Activated CD8-positive, alpha-beta T cell treated with anti-CD3 and anti-CD28 coated beads for 36 hours (primary cell): ENCODE results near the gene CSF3. TPM values are rescaled to one million over a fixed set of nuclear protein-coding genes. Genes with fewer than 3 reads are reported as not detected.
A peak's percentile ranks its signal among the peaks of the same experiment; 100 is the strongest.

ENCODE experiments used
- ATAC-seq: fragments of 200-7000 bp; cut with Tn5 transposase; one replicate; pipeline ENCODE4 v1.10.0; 2021; ENCODE audit warnings: mild to moderate bottlenecking, moderate library complexity
- CTCF ChIA-PET: fragments of 350-600 bp; sonication (Branson Sonifier 250); formaldehyde crosslinking; loops from one replicate; lab custom pipeline; 2021; ENCODE audit warnings: antibody characterized with exemption; lab: Charles Lee
- POLR2A ChIA-PET: fragments of 350-600 bp; sonication (Branson Sonifier 250); formaldehyde crosslinking; loops from one replicate; lab custom pipeline; 2021; ENCODE audit warnings: antibody characterized with exemption; lab: Charles Lee
- DNase-seq: peaks from one replicate; pipeline ENCODE4 v3.0.0-alpha.2; 2020
- H3K27ac Mint-ChIP-seq: one replicate; pipeline ENCODE4 v1.8.0; 2021; ENCODE audit warnings: mild to moderate bottlenecking, mixed read lengths
- H3K27me3 Mint-ChIP-seq: one replicate; pipeline ENCODE4 v1.8.0; 2021; ENCODE audit warnings: mixed read lengths
- H3K36me3 Mint-ChIP-seq: one replicate; pipeline ENCODE4 v1.8.0; 2021; ENCODE audit warnings: low read depth, mixed read lengths
- H3K4me1 Mint-ChIP-seq: one replicate; pipeline ENCODE4 v1.8.0; 2021; ENCODE audit warnings: low read depth, mixed read lengths
- H3K4me3 Mint-ChIP-seq: one replicate; pipeline ENCODE4 v1.8.0; 2021; ENCODE audit warnings: mild to moderate bottlenecking, moderate library complexity, mixed read lengths
- H3K9me3 Mint-ChIP-seq: one replicate; pipeline ENCODE4 v1.8.0; 2021; ENCODE audit warnings: mixed read lengths
- intact Hi-C: fragments of 100-400 bp; cut with micrococcal nuclease; formaldehyde crosslinking; loops from one replicate; pipeline ENCODE4 v1.10.0; 2022
- total RNA-seq, 2 experiments: library from RNA; stranded (reverse); gene quantifications; one replicate each; pipeline ENCODE4 v1.2.3, GENCODE V29; 2021
- TF ChIP-seq, protein P1 (sequence below): fragments of 200-600 bp; IDR thresholded peaks from one replicate; pipeline ENCODE4 v1.8.0; 2022; ENCODE audit warnings: antibody characterized with exemption, mild to moderate bottlenecking

CSF3 gene
- total RNA-seq, 2 experiments from 2014 or later, result not detected

GRCh38 chr17:40061609-40062038, 46.4 kb downstream of the CSF3 start:
- no peaks in the 10 kb centered on the region for H3K36me3 Mint-ChIP-seq
- no peak for DNase-seq
- TF ChIP-seq, protein P1, sequence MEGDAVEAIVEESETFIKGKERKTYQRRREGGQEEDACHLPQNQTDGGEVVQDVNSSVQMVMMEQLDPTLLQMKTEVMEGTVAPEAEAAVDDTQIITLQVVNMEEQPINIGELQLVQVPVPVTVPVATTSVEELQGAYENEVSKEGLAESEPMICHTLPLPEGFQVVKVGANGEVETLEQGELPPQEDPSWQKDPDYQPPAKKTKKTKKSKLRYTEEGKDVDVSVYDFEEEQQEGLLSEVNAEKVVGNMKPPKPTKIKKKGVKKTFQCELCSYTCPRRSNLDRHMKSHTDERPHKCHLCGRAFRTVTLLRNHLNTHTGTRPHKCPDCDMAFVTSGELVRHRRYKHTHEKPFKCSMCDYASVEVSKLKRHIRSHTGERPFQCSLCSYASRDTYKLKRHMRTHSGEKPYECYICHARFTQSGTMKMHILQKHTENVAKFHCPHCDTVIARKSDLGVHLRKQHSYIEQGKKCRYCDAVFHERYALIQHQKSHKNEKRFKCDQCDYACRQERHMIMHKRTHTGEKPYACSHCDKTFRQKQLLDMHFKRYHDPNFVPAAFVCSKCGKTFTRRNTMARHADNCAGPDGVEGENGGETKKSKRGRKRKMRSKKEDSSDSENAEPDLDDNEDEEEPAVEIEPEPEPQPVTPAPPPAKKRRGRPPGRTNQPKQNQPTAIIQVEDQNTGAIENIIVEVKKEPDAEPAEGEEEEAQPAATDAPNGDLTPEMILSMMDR, result no peak
- H3K4me3 Mint-ChIP-seq, result peak overlapping the region; percentile 79
- ChIA-PET CTCF (interaction anchor here (0.6 to 12.5 kb wide), 5 partner anchors 8 to 51 kb away, joined by 3 to 168 read pairs (median 12); no protein-coding TSS in a partner anchor), POLR2A (interaction anchor here (1.2 to 1.3 kb wide), 3 partner anchors 8 to 36 kb away, joined by 3 to 4 read pairs (median 3); partner anchors contain the start of gene MED24)
- H3K9me3 Mint-ChIP-seq, result no peaks in the 10 kb centered on the region
- peak overlapping the region; percentile 80 for H3K27ac Mint-ChIP-seq
- peaks cover 2% of the 10 kb centered on the region for H3K27me3 Mint-ChIP-seq
- peaks cover 34% of the 10 kb centered on the region for H3K4me1 Mint-ChIP-seq
- intact Hi-C loops, result loop anchor here (5.0 kb wide), 1 partner anchor 51 kb away; no protein-coding TSS in a partner anchor
- ATAC-seq, result no peak

DNA sequence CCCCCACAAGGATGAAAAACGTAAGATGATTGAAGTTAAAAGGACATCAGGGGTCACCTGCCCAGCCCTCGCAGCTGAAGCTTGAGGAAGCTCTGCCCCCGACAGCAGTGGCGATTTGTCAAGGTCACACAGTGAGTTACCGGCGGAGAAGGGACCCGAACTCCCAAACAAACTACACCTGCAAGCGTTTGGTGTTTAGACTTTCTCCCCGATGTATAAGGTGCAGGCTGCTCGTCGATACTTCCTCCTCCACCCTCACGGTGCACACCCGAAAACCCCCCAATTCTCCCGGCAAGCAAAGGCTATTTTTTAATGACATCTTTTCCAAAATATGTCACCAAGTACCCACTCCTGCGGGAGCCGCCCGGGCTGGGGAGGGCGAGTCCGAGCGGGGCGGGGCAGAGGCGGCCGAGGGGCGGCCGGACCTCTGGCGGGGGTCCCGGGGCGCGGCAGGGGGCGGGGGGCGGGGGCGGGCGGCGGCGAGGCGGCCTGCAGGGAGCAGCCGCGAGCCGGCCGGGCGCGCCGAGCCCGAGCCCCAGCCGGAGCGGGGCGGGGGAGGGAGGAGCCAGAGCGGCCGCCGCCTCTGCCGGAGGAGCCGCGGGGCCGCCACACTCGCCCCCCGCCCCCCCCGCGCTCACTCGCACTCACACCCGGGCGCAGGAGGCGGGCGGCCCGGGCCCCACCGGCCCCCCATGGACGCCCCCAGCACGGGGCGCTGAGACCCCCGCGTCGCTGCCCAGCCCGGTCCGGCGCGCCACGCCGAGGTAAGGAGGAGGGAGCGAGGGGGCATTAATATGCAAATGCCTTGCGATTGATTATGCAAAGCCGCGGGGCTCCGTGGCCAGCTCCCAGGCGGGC, 47.3 kb downstream of the CSF3 start, which contains the start of gene THRA:
TSS of gene THRA (plus strand) at position 637 of the 858 bp plus-strand sequence. CDS start 11,524 bp downstream, outside the sequence.
- CTCF ChIA-PET, result interaction anchor here (0.6 to 12.5 kb wide), 7 partner anchors 8 to 50 kb away, joined by 3 to 168 read pairs (median 6); partner anchors contain the start of gene MED24
- Mint-ChIP-seq H3K9me3 (no peaks in the 10 kb centered on the region), H3K27me3 (no peaks in the 10 kb centered on the region), H3K27ac (peak within 1 kb of the TSS; percentile 84), H3K36me3 (no peaks in the 10 kb centered on the region), H3K4me3 (peak within 1 kb of the TSS; percentile 89), H3K4me1 (peaks cover 43% of the 10 kb centered on the region)
- intact Hi-C loops, result loop anchor here (5.0 kb wide), 1 partner anchor 50 kb away; no protein-coding TSS in a partner anchor
- POLR2A ChIA-PET, result interaction anchor here (0.6 to 1.4 kb wide), 9 partner anchors 9 to 70 kb away, joined by 3 to 7 read pairs (median 3); partner anchors contain the start of gene MED24
- TF ChIP-seq, protein P1, result no peak
- ATAC-seq (peak; percentile 85), DNase-seq (peak; percentile 70)

GRCh38 chr17:40063187-40063771, 48.0 kb downstream of the CSF3 start:
- ATAC-seq (peak; percentile 23), DNase-seq (peak; percentile 38)
- intact Hi-C loops, result loop anchor here (5.0 kb wide), 1 partner anchor 49 kb away; no protein-coding TSS in a partner anchor
- H3K4me1 Mint-ChIP-seq, result peaks cover 50% of the 10 kb centered on the region
- H3K27me3 Mint-ChIP-seq, result no peaks in the 10 kb centered on the region
- H3K9me3 Mint-ChIP-seq, result no peaks in the 10 kb centered on the region
- peak overlapping the region; percentile 84 for H3K27ac Mint-ChIP-seq
- H3K4me3 Mint-ChIP-seq, result peak overlapping the region; percentile 89
- TF ChIP-seq, protein P1, result no peak
- POLR2A ChIA-PET, result interaction anchor here (0.6 to 1.4 kb wide), 7 partner anchors 10 to 70 kb away, joined by 3 to 7 read pairs (median 3); no protein-coding TSS in a partner anchor
- CTCF ChIA-PET, result interaction anchor here (0.7 to 12.5 kb wide), 4 partner anchors 9 to 35 kb away, joined by 4 to 168 read pairs (median 12); partner anchors contain the start of gene MED24
- H3K36me3 Mint-ChIP-seq, result no peaks in the 10 kb centered on the region

DNA sequence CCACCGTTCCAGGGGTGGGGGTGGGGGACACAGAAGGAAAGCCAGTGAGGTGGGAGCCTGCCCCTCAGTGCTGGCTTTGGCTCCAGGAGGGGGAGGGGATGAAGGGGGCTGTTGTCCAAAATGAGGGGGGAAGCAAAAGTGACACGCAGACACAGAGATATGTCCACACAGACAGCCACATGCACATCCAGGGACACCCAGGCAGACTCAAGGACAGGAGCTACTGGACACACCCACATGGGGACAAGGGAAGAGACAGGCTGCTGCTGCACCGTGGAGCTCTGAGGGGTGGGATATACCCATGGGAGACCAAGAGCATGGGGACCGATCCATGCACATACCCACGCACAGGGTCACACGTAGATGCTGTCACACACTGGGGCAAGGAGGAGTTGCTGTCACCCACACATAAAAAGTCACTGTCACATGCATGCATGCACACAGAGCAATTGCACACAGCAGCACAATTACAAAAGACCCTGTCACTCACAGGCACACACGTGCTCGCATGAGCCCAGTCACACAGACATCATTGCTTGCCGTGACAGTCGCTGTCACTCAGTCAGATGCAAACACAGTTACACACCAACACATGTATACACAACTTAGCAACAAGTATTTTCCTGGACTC, 48.8 kb downstream of the CSF3 start:
- TF ChIP-seq, protein P1, result no peak

More for the DNA sequence above, 48.8 kb downstream of the CSF3 start:
- POLR2A ChIA-PET, result interaction anchor here (0.6 to 2.0 kb wide), 10 partner anchors 9 to 60 kb away, joined by 3 to 7 read pairs (median 4); partner anchors contain the start of gene NR1D1
- CTCF ChIA-PET, result interaction anchor here (1.0 to 12.5 kb wide), 5 partner anchors 11 to 50 kb away, joined by 4 to 168 read pairs (median 25); no protein-coding TSS in a partner anchor
- Mint-ChIP-seq H3K27ac (peak overlapping the region; percentile 84), H3K27me3 (no peaks in the 10 kb centered on the region), H3K9me3 (no peaks in the 10 kb centered on the region), H3K36me3 (no peaks in the 10 kb centered on the region), H3K4me1 (peaks cover 57% of the 10 kb centered on the region), H3K4me3 (peak overlapping the region; percentile 89)
- DNase-seq (peak; percentile 47), ATAC-seq (peak; percentile 22)
- intact Hi-C loops, result loop anchor here (5.0 kb wide), 1 partner anchor 48 kb away; no protein-coding TSS in a partner anchor
